WTC11 (cell line): ENCODE data around the gene ZSWIM2.

Experiments
- ATF3 ChIP-seq: sonication (generic); formaldehyde crosslinking; conservative IDR thresholded peaks from 2 replicates; pipeline ENCODE4 v1.8.1; 2022; ENCODE audit warnings: mild to moderate bottlenecking, missing genetic modification reagents
- TF ChIP-seq, protein P1 (sequence below): fragments of 200-600 bp; IDR thresholded peaks from 2 replicates; pipeline ENCODE4 v1.8.0; 2022; ENCODE audit warnings: antibody characterized with exemption

- TF ChIP-seq, protein P1, sequence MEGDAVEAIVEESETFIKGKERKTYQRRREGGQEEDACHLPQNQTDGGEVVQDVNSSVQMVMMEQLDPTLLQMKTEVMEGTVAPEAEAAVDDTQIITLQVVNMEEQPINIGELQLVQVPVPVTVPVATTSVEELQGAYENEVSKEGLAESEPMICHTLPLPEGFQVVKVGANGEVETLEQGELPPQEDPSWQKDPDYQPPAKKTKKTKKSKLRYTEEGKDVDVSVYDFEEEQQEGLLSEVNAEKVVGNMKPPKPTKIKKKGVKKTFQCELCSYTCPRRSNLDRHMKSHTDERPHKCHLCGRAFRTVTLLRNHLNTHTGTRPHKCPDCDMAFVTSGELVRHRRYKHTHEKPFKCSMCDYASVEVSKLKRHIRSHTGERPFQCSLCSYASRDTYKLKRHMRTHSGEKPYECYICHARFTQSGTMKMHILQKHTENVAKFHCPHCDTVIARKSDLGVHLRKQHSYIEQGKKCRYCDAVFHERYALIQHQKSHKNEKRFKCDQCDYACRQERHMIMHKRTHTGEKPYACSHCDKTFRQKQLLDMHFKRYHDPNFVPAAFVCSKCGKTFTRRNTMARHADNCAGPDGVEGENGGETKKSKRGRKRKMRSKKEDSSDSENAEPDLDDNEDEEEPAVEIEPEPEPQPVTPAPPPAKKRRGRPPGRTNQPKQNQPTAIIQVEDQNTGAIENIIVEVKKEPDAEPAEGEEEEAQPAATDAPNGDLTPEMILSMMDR = no peak
- no peak for TF ChIP-seq ATF3 (CRISPR knock-in tag)
Measured at GRCh38 chr2:186881660-186882059, 32.7 kb upstream of the ZSWIM2 start.
